Astrocyte (in vitro differentiated cells and primary cell): ENCODE measurements around the gene IMPDH1.

Source experiments
- CTCF ChIP-seq: IDR thresholded peaks from 2 replicates; pipeline ENCODE4 v1.5.1; 2011; ENCODE audit warnings: low read depth, mild to moderate bottlenecking, inconsistent platforms, low read length, moderate library complexity; ENCODE audit not compliant: insufficient read depth
- EZH2 ChIP-seq: IDR thresholded peaks from 2 replicates; pipeline ENCODE4 v1.6.1; 2012; ENCODE audit warnings: mild to moderate bottlenecking, low read length, inconsistent platforms; ENCODE audit not compliant: insufficient read depth

DNA sequence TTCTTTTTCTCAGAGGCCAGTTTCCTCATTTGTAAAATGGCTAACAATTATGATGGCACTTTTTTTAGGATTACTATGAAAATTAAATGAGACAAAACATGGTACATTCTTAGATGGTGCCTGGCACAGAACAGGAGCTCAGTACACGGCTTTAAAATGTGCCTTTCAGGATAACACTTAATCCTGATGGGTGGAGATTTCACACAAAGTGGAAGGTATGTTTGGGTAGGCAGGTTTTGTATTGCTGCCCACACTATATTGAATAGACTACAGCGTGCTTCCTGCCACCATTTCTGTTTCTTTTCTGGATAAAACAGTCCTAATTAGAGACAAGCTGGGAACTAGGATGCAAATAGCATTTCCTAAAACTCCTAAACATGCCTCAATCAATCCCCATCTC is 22.0 kb upstream of the IMPDH1 start:
- TF ChIP-seq CTCF: no peak
- no peak for TF ChIP-seq EZH2
